GM12873 (cell line): Measurements from ENCODE around the gene RBSN.

Experiments
- CTCF ChIP-seq: IDR thresholded peaks from 2 replicates; pipeline ENCODE4 v1.5.1; 2012; ENCODE audit warnings: low read depth, mild to moderate bottlenecking, moderate library complexity, low read length, control low read depth; ENCODE audit not compliant: insufficient read depth; ENCODE audit errors: missing control alignments

Gene RBSN

GRCh38 chr3:15079091-15079490 is 19.9 kb downstream of the RBSN start:
- no peak for TF ChIP-seq CTCF

- TF ChIP-seq CTCF = no peak
Measured at GRCh38 chr3:15074500-15074899, 24.4 kb downstream of the RBSN start.

GRCh38 chr3:15071699-15072098 is 27.2 kb downstream of the RBSN start:
- no peak for TF ChIP-seq CTCF

- TF ChIP-seq CTCF = no peak
Measured at GRCh38 chr3:15069441-15069840, 29.5 kb downstream of the RBSN start.

- no peak for TF ChIP-seq CTCF
Measured at GRCh38 chr3:15066467-15066866, 32.5 kb downstream of the RBSN start.

GRCh38 chr3:15065550-15066007 is 33.4 kb downstream of the RBSN start:
- no peak for TF ChIP-seq CTCF

GRCh38 chr3:15064835-15065549 is 34.0 kb downstream of the RBSN start, which contains the start of gene MRPS25:
MRPS25 (minus strand) TSS chr3:15065315; CDS start chr3:15065194, 121 bp downstream.
- TF ChIP-seq CTCF = no peak
